Measurements from ENCODE around the gene SNRNP48. TPM values are rescaled to one million over a fixed set of nuclear protein-coding genes. Genes with fewer than 3 reads are reported as not detected.

SNRNP48 gene
- total RNA-seq (2014; rRNA removed; shearing (Covaris generic)) = 9.9 and 13.1 TPM in 2 replicates
- polyA plus RNA-seq (2016; fragmentation: Nextera tagmentation; extraction: Ambion mirVana) = 9.7 and 11.5 TPM in 2 replicates

GRCh38 chr6:7589949-7590917, at the start of gene SNRNP48:
SNRNP48 (plus strand) TSS chr6:7590198; CDS start chr6:7590258, 60 bp downstream.
- Histone ChIP-seq H3K79me2 (ENCODE audit: insufficient read depth) (peaks cover 49% of the 10 kb centered on the region), H3K4me3 (peak within 1 kb of the TSS; percentile 99), H3F3A (ENCODE audit: insufficient read depth) (peaks cover 37% of the 10 kb centered on the region), H2AFZ (peak within 1 kb of the TSS; percentile 92), H3K4me1 (ENCODE audit: insufficient read depth) (peaks cover 34% of the 10 kb centered on the region), H3K27ac (peak within 1 kb of the TSS; percentile 78), H3K9me2 (ENCODE audit: insufficient read depth) (no peaks in the 10 kb centered on the region), H3K36me3 (ENCODE audit: low read depth) (peaks cover 21% of the 10 kb centered on the region), H4K20me1 (ENCODE audit: insufficient read depth) (no peaks in the 10 kb centered on the region; the same call in 1 of the 2 replicates), H3K9me3 (ENCODE audit: low read depth) (no peaks in the 10 kb centered on the region), H3K4me2 (ENCODE audit: unreplicated experiment) (peak within 1 kb of the TSS; percentile 93), H3K9ac (peak within 1 kb of the TSS; percentile 85), H3K27me3 (replicated peaks; ENCODE audit: insufficient read depth) (no peaks in the 10 kb centered on the region)
- peak; percentile 98 for DNase-seq
- WGBS, 2 experiments (ENCODE audit: low coverage in 1 of 2, low lambda C conversion rate in 2 of 2, missing lambda C conversion rate in 2 of 2) = 1 to 2% methylated on average over 51 to 53 of the region's 72 CpGs
- TF ChIP-seq EZH2phosphoT487 (IDR thresholded peaks at IDR 0.05; ENCODE audit: insufficient read depth, low read depth) (no peak), EZH2 (IDR thresholded peaks at IDR 0.05; ENCODE audit: insufficient read depth, poor library complexity, severe bottlenecking) (no peak)
- in situ Hi-C loops (cut with MboI) = no loop called here

DNA sequence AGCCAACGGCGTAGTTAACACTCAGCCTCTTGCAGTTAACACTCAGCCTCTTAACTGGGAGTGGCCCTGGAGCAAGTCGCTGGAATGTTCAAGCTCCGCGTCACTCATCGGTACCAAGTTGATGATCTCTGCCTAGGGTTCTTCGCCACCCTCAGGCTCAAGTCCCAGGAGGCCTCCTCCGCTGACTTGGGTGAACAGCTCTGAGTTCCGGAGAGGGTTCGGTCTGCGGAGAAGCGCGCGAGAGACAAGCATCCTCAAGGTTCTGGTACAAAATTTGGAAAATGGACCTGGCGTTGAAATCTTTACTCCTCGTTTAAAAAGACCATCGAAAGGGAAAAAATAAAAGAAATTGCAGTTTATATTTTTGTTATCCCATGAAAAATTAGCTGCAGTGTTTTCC, 49.4 kb upstream of the SNRNP48 start:
- 21 to 28% methylated on average over 17 of the region's 17 CpGs for WGBS, 2 experiments (ENCODE audit: low coverage in 1 of 2, low lambda C conversion rate in 2 of 2, missing lambda C conversion rate in 2 of 2)
- H2AFZ ChIP-seq = peak overlapping the region; percentile 71
- peak overlapping the region; percentile 93 for H3K9ac ChIP-seq
- H3K4me2 ChIP-seq (ENCODE audit: unreplicated experiment) = peak overlapping the region; percentile 92
- H3F3A ChIP-seq (ENCODE audit: insufficient read depth) = peaks cover 41% of the 10 kb centered on the region
- H3K27ac ChIP-seq = peak overlapping the region; percentile 82
- H3K4me3 ChIP-seq = peak overlapping the region; percentile 80
- DNase-seq = peak; percentile 67
- no peaks in the 10 kb centered on the region for H3K9me2 ChIP-seq (ENCODE audit: insufficient read depth)
- peaks cover 29% of the 10 kb centered on the region for H3K4me1 ChIP-seq (ENCODE audit: insufficient read depth)
- H4K20me1 ChIP-seq (ENCODE audit: insufficient read depth) = no peaks in the 10 kb centered on the region
- no peaks in the 10 kb centered on the region for H3K27me3 ChIP-seq (replicated peaks; ENCODE audit: insufficient read depth)
- in situ Hi-C loops (cut with MboI) = no loop called here
- peaks cover 38% of the 10 kb centered on the region for H3K79me2 ChIP-seq (ENCODE audit: insufficient read depth)
- no peaks in the 10 kb centered on the region for H3K36me3 ChIP-seq (ENCODE audit: low read depth)
- no peak for TF ChIP-seq EZH2 (IDR thresholded peaks at IDR 0.05; ENCODE audit: insufficient read depth, poor library complexity, severe bottlenecking)
- TF ChIP-seq EZH2phosphoT487 (IDR thresholded peaks at IDR 0.05; ENCODE audit: insufficient read depth, low read depth) = no peak
- no peaks in the 10 kb centered on the region for H3K9me3 ChIP-seq (ENCODE audit: low read depth)

DNA sequence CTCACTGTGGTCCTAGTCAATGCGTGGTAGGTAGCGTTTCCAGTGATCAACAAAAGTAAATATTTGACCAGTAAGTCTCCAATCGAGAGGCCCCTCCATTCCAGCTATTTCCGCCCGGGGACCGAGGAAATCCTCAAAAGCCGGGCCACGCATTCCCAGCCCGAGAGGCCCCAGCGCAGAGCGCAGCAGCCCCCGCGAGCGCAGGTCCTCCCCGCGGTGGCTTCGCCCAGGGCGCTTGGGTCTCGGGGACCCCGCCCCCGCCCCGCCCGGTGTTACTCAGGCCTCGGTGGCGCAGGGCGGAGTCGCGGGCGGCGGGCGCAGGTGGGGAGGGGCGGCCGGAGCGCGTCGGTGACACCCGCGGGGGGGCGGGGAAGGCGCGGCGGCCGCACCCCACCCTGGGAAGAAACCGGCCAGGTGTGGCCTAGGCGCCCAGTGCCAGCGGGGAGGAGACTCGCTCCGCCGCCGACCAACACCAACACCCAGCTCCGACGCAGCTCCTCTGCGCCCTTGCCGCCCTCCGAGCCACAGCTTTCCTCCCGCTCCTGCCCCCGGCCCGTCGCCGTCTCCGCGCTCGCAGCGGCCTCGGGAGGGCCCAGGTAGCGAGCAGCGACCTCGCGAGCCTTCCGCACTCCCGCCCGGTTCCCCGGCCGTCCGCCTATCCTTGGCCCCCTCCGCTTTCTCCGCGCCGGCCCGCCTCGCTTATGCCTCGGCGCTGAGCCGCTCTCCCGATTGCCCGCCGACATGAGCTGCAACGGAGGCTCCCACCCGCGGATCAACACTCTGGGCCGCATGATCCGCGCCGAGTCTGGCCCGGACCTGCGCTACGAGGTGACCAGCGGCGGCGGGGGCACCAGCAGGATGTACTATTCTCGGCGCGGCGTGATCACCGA, 48.6 kb upstream of the SNRNP48 start, which contains the start of gene DSP:
TSS of gene DSP (plus strand) at position 497 of the 890 bp plus-strand sequence. CDS start at position 742, 245 bp downstream.
- TF ChIP-seq EZH2phosphoT487 (IDR thresholded peaks at IDR 0.05; ENCODE audit: insufficient read depth, low read depth) (no peak), EZH2 (IDR thresholded peaks at IDR 0.05; ENCODE audit: insufficient read depth, poor library complexity, severe bottlenecking) (no peak)

More for the DNA sequence above, 48.6 kb upstream of the SNRNP48 start, which contains the start of gene DSP:
- peak within 1 kb of the TSS; percentile 82 for H3K27ac ChIP-seq
- H3K4me2 ChIP-seq (ENCODE audit: unreplicated experiment) = peak within 1 kb of the TSS; percentile 92
- no peaks in the 10 kb centered on the region for H3K27me3 ChIP-seq (replicated peaks; ENCODE audit: insufficient read depth)
- H4K20me1 ChIP-seq (ENCODE audit: insufficient read depth) = no peaks in the 10 kb centered on the region
- H3K79me2 ChIP-seq (ENCODE audit: insufficient read depth) = peaks cover 46% of the 10 kb centered on the region
- H3K9me3 ChIP-seq (ENCODE audit: low read depth) = no peaks in the 10 kb centered on the region
- H3K9ac ChIP-seq = peak within 1 kb of the TSS; percentile 93
- no peaks in the 10 kb centered on the region for H3K9me2 ChIP-seq (ENCODE audit: insufficient read depth)
- H3K4me1 ChIP-seq (ENCODE audit: insufficient read depth) = peaks cover 28% of the 10 kb centered on the region
- in situ Hi-C loops (cut with MboI) = no loop called here
- peak; percentile 83 for DNase-seq
- no peaks in the 10 kb centered on the region for H3K36me3 ChIP-seq (ENCODE audit: low read depth)
- peaks cover 39% of the 10 kb centered on the region for H3F3A ChIP-seq (ENCODE audit: insufficient read depth)
- peak within 1 kb of the TSS; percentile 80 for H3K4me3 ChIP-seq
- H2AFZ ChIP-seq = peak within 1 kb of the TSS; percentile 71
- 2% methylated on average over 44 to 74 of the region's 105 CpGs for WGBS, 2 experiments (ENCODE audit: low coverage in 1 of 2, low lambda C conversion rate in 2 of 2, missing lambda C conversion rate in 2 of 2)
